Anterior cingulate cortex (tissue), 58 donors: ENCODE results near the gene ATG14.
"Not testable (repeated sequence)": the region's sequence is repeated elsewhere in the genome, so short reads cannot be mapped to it uniquely, and the experiment has no call there.

Experiments
- DNase-seq, 58 donors: peaks; one replicate each; lab custom pipeline; 2025; lab: John Stamatoyannopoulos, UW

Gene ATG14, protein sequence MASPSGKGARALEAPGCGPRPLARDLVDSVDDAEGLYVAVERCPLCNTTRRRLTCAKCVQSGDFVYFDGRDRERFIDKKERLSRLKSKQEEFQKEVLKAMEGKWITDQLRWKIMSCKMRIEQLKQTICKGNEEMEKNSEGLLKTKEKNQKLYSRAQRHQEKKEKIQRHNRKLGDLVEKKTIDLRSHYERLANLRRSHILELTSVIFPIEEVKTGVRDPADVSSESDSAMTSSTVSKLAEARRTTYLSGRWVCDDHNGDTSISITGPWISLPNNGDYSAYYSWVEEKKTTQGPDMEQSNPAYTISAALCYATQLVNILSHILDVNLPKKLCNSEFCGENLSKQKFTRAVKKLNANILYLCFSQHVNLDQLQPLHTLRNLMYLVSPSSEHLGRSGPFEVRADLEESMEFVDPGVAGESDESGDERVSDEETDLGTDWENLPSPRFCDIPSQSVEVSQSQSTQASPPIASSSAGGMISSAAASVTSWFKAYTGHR

DNA sequence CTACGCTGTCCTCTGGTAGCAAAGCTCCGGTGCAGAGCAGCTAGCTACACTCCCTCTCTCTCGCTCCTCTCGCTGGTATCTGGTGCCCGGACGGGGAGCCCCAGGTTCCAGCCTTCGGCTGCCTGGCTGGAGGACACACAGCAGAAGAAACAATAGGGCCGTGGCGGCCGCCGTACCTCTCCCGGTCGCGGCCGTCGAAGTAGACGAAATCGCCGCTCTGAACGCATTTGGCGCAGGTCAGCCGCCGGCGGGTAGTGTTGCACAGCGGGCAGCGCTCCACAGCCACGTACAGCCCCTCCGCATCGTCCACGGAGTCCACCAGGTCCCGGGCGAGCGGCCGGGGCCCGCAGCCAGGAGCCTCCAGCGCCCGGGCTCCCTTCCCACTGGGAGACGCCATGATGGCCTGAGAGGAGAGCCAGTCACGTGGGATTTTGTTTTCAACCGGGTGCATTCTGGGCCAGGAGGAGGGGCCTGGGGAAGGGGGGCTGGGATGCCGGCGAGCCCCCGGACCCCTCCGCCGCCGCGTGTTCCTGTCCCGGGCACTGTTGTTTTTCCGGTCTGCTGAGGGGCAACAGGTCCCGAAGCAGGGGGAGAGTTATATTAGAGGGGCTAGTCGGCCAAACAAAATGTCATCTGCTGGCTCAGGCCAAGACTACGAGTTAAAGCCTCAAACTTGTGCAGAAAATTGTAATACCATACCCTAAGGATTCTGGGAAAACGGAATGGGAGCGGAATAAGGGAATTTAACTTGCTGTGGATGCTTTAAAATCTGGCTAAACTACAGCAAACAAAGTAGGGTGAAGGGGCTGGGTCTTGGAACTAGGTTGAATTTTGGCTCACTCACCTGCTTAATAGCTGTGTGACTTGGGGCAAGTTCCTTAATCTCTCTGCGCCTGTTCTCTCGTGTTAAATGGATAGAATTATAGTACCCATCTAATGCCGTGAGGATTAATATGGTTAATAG lies at the start of gene ATG14:
Gene ATG14, minus strand, starts transcription at position 405 of the 964 bp plus-strand sequence. Its CDS starts 8 bp downstream, at position 397.
- DNase-seq = peak; percentile 9 to 91 (median 84)

GRCh38 chr14:55458800-55459515 lies 47.3 kb upstream of the ATG14 start:
- DNase-seq = no peak

- DNase-seq = no peak
Observed at GRCh38 chr14:55457496-55457895, 45.9 kb upstream of the ATG14 start.

DNA sequence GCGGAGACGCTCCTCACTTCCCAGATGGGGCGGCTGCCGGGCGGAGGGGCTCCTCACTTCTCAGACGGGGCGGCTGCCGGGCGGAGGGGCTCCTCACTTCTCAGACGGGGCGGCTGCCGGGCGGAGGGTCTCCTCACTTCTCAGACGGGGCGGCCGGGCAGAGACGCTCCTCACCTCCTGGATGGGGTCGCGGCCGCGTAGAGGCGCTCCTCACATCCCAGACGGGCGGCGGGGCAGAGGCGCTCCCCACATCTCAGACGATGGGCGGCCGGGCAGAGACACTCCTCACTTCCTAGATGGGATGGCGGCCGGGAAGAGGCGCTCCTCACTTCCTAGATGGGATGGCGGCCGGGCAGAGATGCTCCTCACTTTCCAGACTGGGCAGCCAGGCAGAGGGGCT lies 44.8 kb upstream of the ATG14 start:
- not testable (repeated sequence) for DNase-seq

GRCh38 chr14:55454264-55455002 lies 42.8 kb upstream of the ATG14 start:
- peak in 10 of 58 donors; percentile 3 to 74 (median 20) for DNase-seq

DNA sequence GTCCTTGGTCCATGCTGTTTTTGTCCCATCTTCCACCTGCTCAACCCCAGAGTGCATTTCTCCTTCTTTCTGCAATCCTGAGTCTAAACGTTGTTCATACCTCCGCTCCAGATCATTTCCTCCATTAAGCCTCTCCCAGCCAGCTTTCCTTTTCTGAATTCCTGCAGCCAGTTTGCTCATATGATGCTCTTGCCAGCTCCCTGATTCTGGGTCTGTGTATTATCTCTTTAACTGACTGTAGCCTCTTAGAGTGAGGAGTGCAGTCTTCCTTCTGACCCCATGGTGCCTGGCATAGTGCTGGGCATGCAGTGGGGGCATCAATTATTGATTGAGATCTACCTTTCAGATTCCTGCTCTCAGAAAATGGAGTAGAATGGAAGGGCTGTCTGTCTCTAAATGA lies 40.3 kb upstream of the ATG14 start:
- no peak for DNase-seq

- no peak for DNase-seq
Observed at GRCh38 chr14:55451398-55451797, 39.8 kb upstream of the ATG14 start.

DNA sequence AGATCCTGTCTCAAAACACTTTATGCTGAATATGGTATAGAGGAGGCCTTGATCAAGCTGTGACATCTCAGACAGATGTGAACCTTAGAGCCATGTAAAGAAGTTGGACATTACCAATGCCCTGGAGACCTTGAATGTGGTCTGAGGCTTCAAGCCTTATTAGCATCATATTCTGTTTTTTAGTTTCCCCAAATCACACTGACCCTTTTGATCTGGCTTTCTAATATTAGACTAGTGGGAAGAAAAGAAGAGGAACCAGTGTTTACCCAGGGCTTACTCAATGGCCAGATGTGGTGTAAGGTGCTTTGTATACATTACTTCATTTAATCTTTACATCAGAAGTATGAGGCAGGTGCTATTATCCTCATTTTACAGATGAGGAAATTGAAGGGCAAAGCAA lies 39.4 kb upstream of the ATG14 start:
- DNase-seq = no peak

GRCh38 chr14:55450539-55450938 lies 38.9 kb upstream of the ATG14 start:
- no peak for DNase-seq

DNA sequence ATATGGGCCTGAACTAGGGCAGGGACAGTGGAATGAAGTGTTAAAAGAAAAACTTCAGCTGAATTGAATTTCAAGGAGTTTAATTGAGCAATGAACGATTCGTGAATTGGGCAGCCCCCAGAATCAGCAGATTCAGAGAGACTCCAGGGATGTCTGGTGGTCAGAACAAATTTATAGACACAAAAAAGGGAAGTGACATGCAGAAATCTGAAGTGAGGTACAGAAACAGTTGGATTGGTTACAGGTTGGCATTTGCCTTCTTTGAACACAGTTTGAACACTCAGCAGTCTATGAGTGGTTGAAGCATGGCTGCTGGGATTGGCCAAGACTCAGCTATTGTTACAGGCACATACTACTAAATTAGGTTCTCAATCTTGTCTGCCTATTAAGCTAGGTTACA lies 38.5 kb upstream of the ATG14 start:
- no peak for DNase-seq

DNA sequence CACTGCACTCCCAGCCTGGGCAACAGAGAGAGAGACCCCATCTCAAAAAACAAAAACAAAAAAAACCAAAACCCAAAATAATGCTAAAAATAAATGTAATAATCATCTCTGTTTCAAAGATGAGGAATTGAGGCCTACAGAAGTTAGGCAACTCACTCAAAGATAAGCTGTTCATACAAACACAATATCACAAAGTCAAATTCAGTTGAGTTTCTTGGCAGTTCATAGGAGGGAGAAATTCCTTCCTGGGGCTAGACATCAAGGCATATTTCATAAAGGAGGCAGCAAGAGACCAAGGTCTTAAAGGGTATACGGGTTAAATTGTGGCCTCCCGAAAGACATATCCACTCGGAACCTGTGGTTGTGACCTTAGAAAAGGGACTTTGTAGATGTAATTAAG lies 37.5 kb upstream of the ATG14 start:
- DNase-seq = no peak

- peak in 1 of 58 donors; percentile 2 for DNase-seq
Observed at GRCh38 chr14:55448141-55448614, 36.5 kb upstream of the ATG14 start.

GRCh38 chr14:55446833-55447232 lies 35.2 kb upstream of the ATG14 start:
- DNase-seq = no peak

- DNase-seq = peak in 31 of 58 donors; percentile 3 to 61 (median 22)
Observed at GRCh38 chr14:55446127-55446736, 34.6 kb upstream of the ATG14 start.

GRCh38 chr14:55441286-55441685 lies 29.7 kb upstream of the ATG14 start:
- DNase-seq = no peak

DNA sequence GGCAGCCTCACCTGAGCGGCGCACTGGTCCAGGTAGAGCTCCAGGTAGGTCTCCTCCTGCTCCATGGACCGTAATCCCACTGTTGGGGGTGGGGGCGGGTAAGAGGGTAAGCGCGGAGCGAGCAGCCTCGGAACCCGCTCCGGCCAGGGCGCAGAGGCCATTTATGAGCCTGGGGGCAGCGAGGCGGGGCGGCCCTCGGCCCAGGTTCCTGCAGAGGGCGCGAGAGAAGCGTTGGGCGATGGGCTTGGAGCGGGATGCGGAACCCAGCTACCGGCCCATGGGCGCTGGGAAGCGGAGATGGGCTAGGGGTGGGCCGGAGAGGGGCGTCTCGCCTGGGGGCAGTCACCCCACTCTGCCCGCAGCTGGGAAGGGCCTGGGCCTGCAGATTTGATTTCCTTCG lies 28.8 kb upstream of the ATG14 start, which contains the start of gene TBPL2:
Gene TBPL2, minus strand, starts transcription at position 232 of the 400 bp plus-strand sequence. Its CDS starts 167 bp downstream, at position 65.
- no peak for DNase-seq

DNA sequence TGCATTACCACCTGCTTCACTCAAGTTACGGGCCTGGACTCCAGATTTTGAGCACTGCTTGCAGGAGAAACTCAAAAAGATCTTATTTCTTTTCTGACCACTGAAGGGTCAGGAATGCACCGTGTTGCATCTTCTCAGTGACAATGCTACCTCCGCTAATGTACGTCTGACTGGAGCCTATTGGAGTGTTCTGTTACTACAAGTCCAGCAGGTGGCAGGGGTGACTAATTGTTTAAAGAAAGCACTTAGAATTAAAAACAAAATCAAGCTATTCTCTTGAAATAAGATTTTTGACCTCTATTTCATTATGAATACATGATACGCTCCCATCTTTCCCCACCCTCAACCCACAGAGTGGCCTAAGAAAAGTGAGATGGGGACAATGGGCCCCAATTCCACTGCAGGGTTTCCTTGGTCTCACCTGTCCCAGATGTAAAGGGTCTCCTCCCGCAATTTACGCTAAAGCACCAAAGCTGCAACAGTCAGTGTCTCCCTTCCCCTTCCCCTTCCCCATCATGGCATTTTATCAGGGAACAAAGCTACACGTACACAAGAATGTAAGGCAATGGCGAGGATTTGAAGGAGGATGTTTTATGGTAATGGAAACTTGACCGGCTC lies 26.5 kb upstream of the ATG14 start:
- DNase-seq = peak in 1 of 58 donors; percentile 6

- no peak for DNase-seq
Observed at GRCh38 chr14:55436931-55437330, 25.3 kb upstream of the ATG14 start.
